ENCODE data around the gene USP48. TPM values are rescaled to one million over a fixed set of nuclear protein-coding genes. Genes with fewer than 3 reads are reported as not detected.

The USP48 gene
- total RNA-seq, 4 donors from 2014 or later: 39.2 to 83.1 (median 51.5) TPM

DNA sequence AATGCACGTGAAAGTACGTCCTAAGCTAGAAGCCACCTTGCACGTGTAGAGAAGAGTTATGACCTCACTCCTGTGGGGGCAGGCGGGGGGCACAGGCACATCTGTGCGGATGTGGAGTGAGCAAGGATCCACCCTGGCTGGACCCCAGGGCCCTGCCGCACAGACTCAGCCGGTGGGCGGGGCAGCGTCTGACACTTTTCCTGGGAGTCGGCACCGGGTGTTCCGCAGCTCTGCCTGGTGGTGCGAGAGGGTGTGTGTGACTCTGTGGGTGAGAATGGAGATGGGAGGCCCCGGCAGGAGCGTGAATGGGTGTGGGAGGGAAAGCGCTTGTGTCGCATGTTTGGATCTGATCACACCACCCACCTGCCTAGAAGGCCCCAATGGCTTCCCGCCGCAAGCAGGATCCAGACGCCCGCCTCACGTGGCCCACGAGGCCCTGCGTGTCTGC lies 143.3 kb downstream of the USP48 start:
- no peak for TF ChIP-seq POLR2AphosphoS5 (IDR thresholded peaks at IDR 0.05)
- TF ChIP-seq, protein P1, sequence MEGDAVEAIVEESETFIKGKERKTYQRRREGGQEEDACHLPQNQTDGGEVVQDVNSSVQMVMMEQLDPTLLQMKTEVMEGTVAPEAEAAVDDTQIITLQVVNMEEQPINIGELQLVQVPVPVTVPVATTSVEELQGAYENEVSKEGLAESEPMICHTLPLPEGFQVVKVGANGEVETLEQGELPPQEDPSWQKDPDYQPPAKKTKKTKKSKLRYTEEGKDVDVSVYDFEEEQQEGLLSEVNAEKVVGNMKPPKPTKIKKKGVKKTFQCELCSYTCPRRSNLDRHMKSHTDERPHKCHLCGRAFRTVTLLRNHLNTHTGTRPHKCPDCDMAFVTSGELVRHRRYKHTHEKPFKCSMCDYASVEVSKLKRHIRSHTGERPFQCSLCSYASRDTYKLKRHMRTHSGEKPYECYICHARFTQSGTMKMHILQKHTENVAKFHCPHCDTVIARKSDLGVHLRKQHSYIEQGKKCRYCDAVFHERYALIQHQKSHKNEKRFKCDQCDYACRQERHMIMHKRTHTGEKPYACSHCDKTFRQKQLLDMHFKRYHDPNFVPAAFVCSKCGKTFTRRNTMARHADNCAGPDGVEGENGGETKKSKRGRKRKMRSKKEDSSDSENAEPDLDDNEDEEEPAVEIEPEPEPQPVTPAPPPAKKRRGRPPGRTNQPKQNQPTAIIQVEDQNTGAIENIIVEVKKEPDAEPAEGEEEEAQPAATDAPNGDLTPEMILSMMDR (IDR thresholded peaks at IDR 0.05): no peak
- Histone ChIP-seq H3K36me3 (no peaks in the 10 kb centered on the region), H3K9me3 (no peaks in the 10 kb centered on the region), H3K4me3 (no peak overlapping the region), H3K4me1 (peaks cover 0 to 10% (median 0%) of the 10 kb centered on the region in 3 donors), H3K27me3 (peaks cover 34% of the 10 kb centered on the region), H3K27ac (no peak overlapping the region)
- no peak for ATAC-seq
- WGBS, 2 donors (ENCODE audit: low coverage in 1 of 2): 40 to 54% methylated on average over 10 to 13 of the region's 24 CpGs

DNA sequence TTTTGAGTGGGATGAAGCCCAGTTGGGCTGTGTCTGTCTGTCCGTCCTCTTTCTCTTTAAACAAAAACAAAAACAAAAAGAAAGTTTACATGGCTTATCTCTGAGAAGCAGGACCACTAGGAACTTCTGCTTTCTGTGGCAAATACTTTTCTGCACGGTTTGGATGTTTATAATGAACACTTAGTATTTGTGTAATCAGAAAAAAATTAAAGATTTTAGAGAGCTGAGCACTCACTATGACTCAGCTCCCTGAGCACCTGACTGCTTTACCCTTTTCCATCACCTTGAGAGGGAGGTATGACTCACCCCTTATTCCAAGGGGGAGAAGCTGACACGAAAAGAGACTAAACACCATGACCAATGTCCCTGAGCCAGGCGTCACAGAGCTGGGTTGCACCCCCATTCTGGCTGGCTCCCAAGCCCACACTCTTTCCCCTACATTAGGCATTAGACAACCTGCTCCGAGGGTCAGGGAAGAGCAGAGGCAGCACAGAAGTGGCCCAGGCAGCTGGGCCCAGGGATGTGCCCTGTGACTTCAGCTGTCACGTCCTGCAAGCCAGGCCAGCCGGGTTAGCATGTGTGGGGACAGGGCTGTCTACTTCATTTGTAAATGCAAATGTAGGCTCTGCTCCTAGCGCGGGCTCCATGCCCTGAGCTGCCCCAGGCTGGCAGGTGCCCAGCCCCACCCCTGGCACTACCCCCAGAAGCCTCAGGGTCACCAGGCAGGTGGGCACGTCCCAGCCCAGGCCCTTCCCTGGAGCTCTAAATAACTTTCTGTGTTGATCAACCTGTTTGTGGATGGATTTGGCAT lies 144.2 kb downstream of the USP48 start:
- Histone ChIP-seq H3K27me3 (peaks cover 33% of the 10 kb centered on the region), H3K27ac (no peak overlapping the region), H3K36me3 (no peaks in the 10 kb centered on the region), H3K4me3 (no peak overlapping the region), H3K4me1 (peaks cover 0 to 10% (median 0%) of the 10 kb centered on the region in 3 donors), H3K9me3 (no peaks in the 10 kb centered on the region)
- 28 to 41% methylated on average over 5 of the region's 10 CpGs for WGBS, 2 donors (ENCODE audit: low coverage in 1 of 2)
- TF ChIP-seq POLR2A (IDR thresholded peaks at IDR 0.05) (no peak), POLR2AphosphoS5 (IDR thresholded peaks at IDR 0.05) (no peak), EP300 (IDR thresholded peaks at IDR 0.05) (no peak)
- TF ChIP-seq, protein P1 (IDR thresholded peaks at IDR 0.05): no peak
- no peak for ATAC-seq

- TF ChIP-seq POLR2AphosphoS5 (IDR thresholded peaks at IDR 0.05) (no peak), POLR2A (IDR thresholded peaks at IDR 0.05) (no peak)
- TF ChIP-seq, protein P1 (IDR thresholded peaks at IDR 0.05): no peak
- H3K4me3 ChIP-seq: no peak overlapping the region
- no peaks in the 10 kb centered on the region for H3K9me3 ChIP-seq
- peaks cover 0 to 10% (median 0%) of the 10 kb centered on the region in 3 donors for H3K4me1 ChIP-seq
- peaks cover 36% of the 10 kb centered on the region for H3K27me3 ChIP-seq
- H3K27ac ChIP-seq: no peak overlapping the region
- 98% methylated on average over 6 of the region's 6 CpGs for WGBS, 2 donors (ENCODE audit: low coverage in 1 of 2)
- no peaks in the 10 kb centered on the region for H3K36me3 ChIP-seq
- no peak for ATAC-seq
These were observed 145.4 kb downstream of the USP48 start for GRCh38 chr1:21637514-21637913.

GRCh38 chr1:21636029-21636428 lies 146.9 kb downstream of the USP48 start:
- Histone ChIP-seq H3K36me3 (no peaks in the 10 kb centered on the region), H3K9me3 (no peaks in the 10 kb centered on the region), H3K4me1 (peaks cover 0 to 10% (median 0%) of the 10 kb centered on the region in 3 donors), H3K4me3 (no peak overlapping the region), H3K27ac (no peak overlapping the region), H3K27me3 (peaks cover 40% of the 10 kb centered on the region)
- no peak for ATAC-seq
- 85% methylated on average over 2 of the region's 2 CpGs; no CpG with 5 or more reads in 1 of the 2 donors for WGBS, 2 donors (ENCODE audit: low coverage in 1 of 2)
- TF ChIP-seq POLR2A (IDR thresholded peaks at IDR 0.05) (no peak), EP300 (IDR thresholded peaks at IDR 0.05) (no peak), POLR2AphosphoS5 (IDR thresholded peaks at IDR 0.05) (no peak)
- TF ChIP-seq, protein P1 (IDR thresholded peaks at IDR 0.05): no peak
